ENCODE data around the gene C1QB.

DNA sequence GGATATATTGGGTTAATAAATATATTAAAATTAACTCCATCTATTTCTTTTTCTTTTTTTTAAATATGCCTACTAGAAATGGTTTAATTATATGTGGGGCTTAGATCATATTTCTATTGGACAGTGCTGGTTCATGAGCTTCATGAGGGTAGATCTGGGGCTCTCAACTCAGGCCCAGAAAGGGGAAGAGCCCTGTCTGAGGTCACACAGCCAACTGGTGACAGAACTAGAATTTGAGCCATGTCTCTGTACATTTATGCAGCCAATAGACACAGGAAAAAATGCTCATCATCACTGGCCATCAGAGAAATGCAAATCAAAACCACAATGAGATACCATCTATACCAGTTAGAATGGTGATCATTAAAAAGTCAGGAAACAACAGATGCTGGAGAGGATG is 52.5 kb downstream of the C1QB start:
- TF ChIP-seq POLR2AphosphoS5 (IDR thresholded peaks at IDR 0.05; ENCODE audit: borderline replicate concordance, low read depth, low read length) (no peak), EZH2 (IDR thresholded peaks at IDR 0.05) (no peak), FOXP2 (optimal IDR thresholded peaks at IDR 0.05; ENCODE audit: control extremely low read depth, extremely low read length, insufficient read depth) (no peak)

Data from SK-N-MC (cell line).